Medulla oblongata (tissue), 1 donor: ENCODE data around the gene UBE2D2.

Source experiments
- DNase-seq: peaks from one replicate; pipeline ENCODE4 v3.0.0-alpha.2; 2015; ENCODE audit errors: extremely low spot score

The UBE2D2 gene

GRCh38 chr5:139676406-139676805 lies 115.3 kb downstream of the UBE2D2 start:
- no peak for DNase-seq

GRCh38 chr5:139676951-139677735 lies 116.0 kb downstream of the UBE2D2 start:
- peak; percentile 95 for DNase-seq
